Stomach (tissue), 4 donors: ENCODE measurements around the gene VGLL4.

Source experiments
- CTCF ChIP-seq, 7 experiments: fragments of 450-650 bp in 4 of 7; fragments of 200-600 bp in 3 of 7; sonication (generic) in 3 of 7; IDR thresholded peaks; one replicate each; pipeline ENCODE4 v1.5.1; 2016 to 2019; ENCODE audit warnings: antibody characterized with exemption in 7 of 7, control low read depth in 2 of 7, mild to moderate bottlenecking in 1 of 7
- EP300 ChIP-seq: sonication (generic); formaldehyde crosslinking; IDR thresholded peaks from one replicate; pipeline ENCODE4 v1.6.1; 2017; ENCODE audit warnings: antibody characterized with exemption
- POLR2A ChIP-seq, 4 donors: fragments of 450-650 bp; IDR thresholded peaks; one replicate each; pipeline ENCODE4 v1.6.1; 2016; ENCODE audit warnings: antibody characterized with exemption in 4 of 4, control low read depth in 2 of 4, mild to moderate bottlenecking in 1 of 4, moderate library complexity in 1 of 4

- no peak for TF ChIP-seq POLR2A (IDR thresholded peaks at IDR 0.05)
- no peak for TF ChIP-seq CTCF (IDR thresholded peaks at IDR 0.05)
- TF ChIP-seq EP300 = no peak
Observed at GRCh38 chr3:11544412-11545181, 99.1 kb downstream of the VGLL4 start.
